Lung (tissue), 12 donors: ENCODE data around the gene KCNAB3. TPM values are rescaled to one million over a fixed set of nuclear protein-coding genes. Genes with fewer than 3 reads are reported as not detected.
A peak's percentile ranks its signal among the peaks of the same experiment; 100 is the strongest.

ENCODE experiments used
- ATAC-seq: fragments of 200-7000 bp; cut with Tn5 transposase; one replicate; pipeline ENCODE4 v1.9.1; 2020; ENCODE audit warnings: moderate number of reproducible peaks; ENCODE audit not compliant: insufficient read depth, low FRiP score
- DNase-seq, 3 donors: peaks; one replicate each; pipeline ENCODE4 v3.0.0-alpha.2; 2013 to 2017
- H3K27ac ChIP-seq, 2 donors: one replicate each; pipeline ENCODE4 v1.5.1; 2013; ENCODE audit warnings: mild to moderate bottlenecking in 2 of 2, moderate library complexity in 2 of 2, control low read depth in 1 of 2, inconsistent platforms in 1 of 2, low read depth in 1 of 2, low read length in 1 of 2
- H3K27me3 ChIP-seq, 3 donors: one replicate each; pipeline ENCODE4 v1.5.1; 2013; ENCODE audit warnings: low read length in 2 of 3; ENCODE audit not compliant: control insufficient read depth in 3 of 3, insufficient read depth in 3 of 3
- H3K36me3 ChIP-seq, 4 donors: one replicate each; pipeline ENCODE4 v1.5.1; 2013; ENCODE audit warnings: low read length in 4 of 4, mild to moderate bottlenecking in 1 of 4, moderate library complexity in 1 of 4; ENCODE audit not compliant: control insufficient read depth in 4 of 4, insufficient read depth in 4 of 4
- H3K4me1 ChIP-seq, 5 donors: one replicate each; pipeline ENCODE4 v1.5.1; 2013; ENCODE audit warnings: low read length in 5 of 5, mild to moderate bottlenecking in 2 of 5, moderate library complexity in 1 of 5; ENCODE audit not compliant: control insufficient read depth in 5 of 5, insufficient read depth in 5 of 5
- H3K4me3 ChIP-seq: one replicate; pipeline ENCODE4 v1.5.1; 2013; ENCODE audit warnings: mild to moderate bottlenecking, control low read depth, moderate library complexity
- H3K9ac ChIP-seq, 2 donors: one replicate each; pipeline ENCODE4 v1.5.1; 2013; ENCODE audit warnings: low read length in 2 of 2, control low read depth in 1 of 2; ENCODE audit not compliant: insufficient read depth in 1 of 2
- H3K9me3 ChIP-seq, 4 donors: one replicate each; pipeline ENCODE4 v1.5.1; 2013; ENCODE audit warnings: low read length in 3 of 4, mild to moderate bottlenecking in 1 of 4, moderate library complexity in 1 of 4; ENCODE audit not compliant: control insufficient read depth in 4 of 4, insufficient read depth in 3 of 4
- CTCF ChIP-seq: IDR thresholded peaks from 2 replicates; pipeline ENCODE4 v1.5.1; 2012; ENCODE audit warnings: mild to moderate bottlenecking; ENCODE audit errors: control extremely low read depth, extremely low read depth
- WGBS, 2 donors: extraction: QIAGEN DNeasy Blood & Tissue Kit; methylation state at CpG; one replicate each; pipeline ENCODE4 v1.1.7; 2013; 5-methylcytosine and 5-hydroxymethylcytosine counted together
- polyA plus RNA-seq, 2 donors: library from polyadenylated mRNA; stranded (reverse); fragments of 200-250 nt; gene quantifications; one replicate each; pipeline ENCODE4 v1.2.1, GENCODE V29; 2013
- total RNA-seq, 2 donors: library from RNA; depleted of rRNA in 1 of 2; stranded (reverse); fragments of >200 nt in 1 of 2; gene quantifications; one replicate each; pipeline ENCODE4 v1.2.1, GENCODE V29; 2014 to 2021
- donor health status: control.
- donor health status: control.
- donor health status: Bipolar disorder and iron deficiency.
- donor health status: healthy.
- donor health status: DM: yes; HTN: yes; CAD: no.

Gene KCNAB3
- total and polyA plus RNA-seq, 4 donors = 1.3 to 5.8 (median 3.3) TPM

- WGBS, 2 donors = 39 to 42% methylated on average over 15 of the region's 15 CpGs
- Histone ChIP-seq H3K4me1 (peaks cover 0 to 19% (median 6%) of the 10 kb centered on the region in 5 donors), H3K4me3 (peak overlapping the region; percentile 38), H3K9me3 (no peaks in the 10 kb centered on the region), H3K9ac (no peak overlapping the region), H3K27me3 (no peaks in the 10 kb centered on the region), H3K27ac (peak overlapping the region; percentile 73 to 99), H3K36me3 (peaks cover 0 to 10% (median 6%) of the 10 kb centered on the region in 4 donors)
- no peak for DNase-seq
- no peak for ATAC-seq
- TF ChIP-seq CTCF = no peak
Observed at GRCh38 chr17:7916385-7916682, 13.3 kb downstream of the KCNAB3 start.

- peak within 1 kb of the TSS in 1 of 2 donors; percentile 45 for H3K9ac ChIP-seq
- peak; percentile 79 for ATAC-seq
- H3K4me3 ChIP-seq = peak within 1 kb of the TSS; percentile 38
- H3K27ac ChIP-seq = peak within 1 kb of the TSS; percentile 73 to 99
- peaks cover 0 to 15% (median 9%) of the 10 kb centered on the region in 4 donors for H3K36me3 ChIP-seq
- no peaks in the 10 kb centered on the region for H3K9me3 ChIP-seq
- peak; percentile 99 for DNase-seq
- H3K4me1 ChIP-seq = peaks cover 0 to 19% (median 6%) of the 10 kb centered on the region in 5 donors
- WGBS, 2 donors = 1% methylated on average over 89 to 100 of the region's 100 CpGs
- no peak for TF ChIP-seq CTCF
- no peaks in the 10 kb centered on the region for H3K27me3 ChIP-seq
Observed at GRCh38 chr17:7915611-7916384, 13.9 kb downstream of the KCNAB3 start, which contains the start of gene RNF227. Gene RNF227 (minus strand): TSS chr17:7916289. CDS start chr17:7916195, 94 bp downstream.

GRCh38 chr17:7915179-7915610, 14.5 kb downstream of the KCNAB3 start:
- H3K4me3 ChIP-seq = peak overlapping the region; percentile 38
- peak overlapping the region in 1 of 2 donors; percentile 45 for H3K9ac ChIP-seq
- H3K36me3 ChIP-seq = peaks cover 0 to 21% (median 13%) of the 10 kb centered on the region in 4 donors
- no peaks in the 10 kb centered on the region for H3K9me3 ChIP-seq
- DNase-seq (no peak), ATAC-seq (peak; percentile 28)
- no peak for TF ChIP-seq CTCF
- no peaks in the 10 kb centered on the region for H3K27me3 ChIP-seq
- H3K27ac ChIP-seq = peak overlapping the region; percentile 38 to 99
- H3K4me1 ChIP-seq = peaks cover 0 to 19% (median 6%) of the 10 kb centered on the region in 5 donors
- WGBS, 2 donors = 2% methylated on average over 14 to 15 of the region's 15 CpGs
